C4-2B (cell line): ENCODE data around the gene KL.

Experiments
- H3K27ac ChIP-seq: fragments of 450-650 bp; 2 replicates; pipeline ENCODE4 v1.5.1; 2017
- ZFX ChIP-seq: fragments of 450-650 bp; IDR thresholded peaks from 2 replicates; pipeline ENCODE4 v1.6.1; 2017
- TF ChIP-seq, protein P1 (sequence below): fragments of 450-650 bp; conservative IDR thresholded peaks from 2 replicates; pipeline ENCODE4 v1.5.1; 2017; ENCODE audit warnings: mild to moderate bottlenecking

The KL gene

DNA sequence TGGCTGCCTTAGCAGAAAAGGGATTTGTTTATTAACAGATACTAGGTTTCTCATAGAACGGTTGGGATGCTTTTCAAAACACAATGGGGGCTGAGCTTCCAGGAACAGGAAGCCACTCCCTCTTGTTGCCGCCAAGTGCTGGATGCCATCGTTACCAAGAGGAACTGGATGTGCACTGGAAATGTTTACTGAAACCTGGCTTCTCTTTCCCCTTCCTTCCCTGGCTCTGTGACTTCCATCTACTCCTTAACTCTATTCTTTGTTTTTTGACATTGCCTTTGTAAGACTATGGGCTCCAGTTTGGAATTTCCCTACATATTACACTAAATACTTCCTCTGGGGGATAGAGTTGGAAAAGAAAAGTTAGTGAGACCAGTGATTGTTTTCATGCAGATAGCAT, 11.7 kb upstream of the KL start:
- no peak for TF ChIP-seq ZFX
- TF ChIP-seq, protein P1, sequence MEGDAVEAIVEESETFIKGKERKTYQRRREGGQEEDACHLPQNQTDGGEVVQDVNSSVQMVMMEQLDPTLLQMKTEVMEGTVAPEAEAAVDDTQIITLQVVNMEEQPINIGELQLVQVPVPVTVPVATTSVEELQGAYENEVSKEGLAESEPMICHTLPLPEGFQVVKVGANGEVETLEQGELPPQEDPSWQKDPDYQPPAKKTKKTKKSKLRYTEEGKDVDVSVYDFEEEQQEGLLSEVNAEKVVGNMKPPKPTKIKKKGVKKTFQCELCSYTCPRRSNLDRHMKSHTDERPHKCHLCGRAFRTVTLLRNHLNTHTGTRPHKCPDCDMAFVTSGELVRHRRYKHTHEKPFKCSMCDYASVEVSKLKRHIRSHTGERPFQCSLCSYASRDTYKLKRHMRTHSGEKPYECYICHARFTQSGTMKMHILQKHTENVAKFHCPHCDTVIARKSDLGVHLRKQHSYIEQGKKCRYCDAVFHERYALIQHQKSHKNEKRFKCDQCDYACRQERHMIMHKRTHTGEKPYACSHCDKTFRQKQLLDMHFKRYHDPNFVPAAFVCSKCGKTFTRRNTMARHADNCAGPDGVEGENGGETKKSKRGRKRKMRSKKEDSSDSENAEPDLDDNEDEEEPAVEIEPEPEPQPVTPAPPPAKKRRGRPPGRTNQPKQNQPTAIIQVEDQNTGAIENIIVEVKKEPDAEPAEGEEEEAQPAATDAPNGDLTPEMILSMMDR, result no peak
- no peak overlapping the region for H3K27ac ChIP-seq

DNA sequence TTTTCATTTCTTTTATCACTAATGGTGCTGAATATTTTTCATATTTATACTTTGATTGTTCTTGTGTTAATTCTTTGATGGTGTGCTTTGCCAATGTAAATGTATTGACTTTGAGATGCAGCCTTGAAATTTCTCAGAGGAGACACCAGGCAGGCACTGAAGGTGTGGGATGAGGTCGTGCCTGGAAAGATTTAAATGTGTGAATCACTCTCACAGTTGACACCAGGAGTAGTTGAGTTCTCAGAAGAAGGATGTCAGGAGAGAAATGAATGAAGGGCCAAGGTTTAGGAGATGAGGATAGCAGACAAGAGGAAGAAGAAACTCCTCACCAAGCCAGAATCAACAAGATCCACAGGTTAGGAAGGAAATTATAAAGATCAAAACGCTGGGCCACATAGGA, 10.1 kb upstream of the KL start:
- TF ChIP-seq ZFX, result no peak
- TF ChIP-seq, protein P1, result no peak
- no peak overlapping the region for H3K27ac ChIP-seq

DNA sequence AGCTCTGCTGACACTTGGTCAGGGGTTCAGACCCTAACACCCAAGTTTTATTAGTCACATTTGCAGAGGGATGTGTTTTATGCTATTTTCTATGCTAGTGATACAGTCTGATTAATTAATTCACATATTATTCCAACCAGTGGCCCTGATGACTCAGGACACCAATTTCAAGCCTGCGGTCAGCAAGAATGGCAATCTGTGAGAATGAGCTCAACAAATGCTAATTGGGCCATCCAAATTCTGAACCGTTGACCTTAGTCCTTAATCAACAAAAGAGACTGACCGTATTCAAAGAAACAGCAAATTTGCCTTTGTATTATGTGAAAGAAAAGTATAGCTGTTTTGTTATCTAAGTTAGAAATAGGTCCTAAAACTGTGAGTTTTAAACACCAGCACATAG, 9.6 kb upstream of the KL start:
- TF ChIP-seq ZFX, result no peak
- TF ChIP-seq, protein P1, result no peak
- no peak overlapping the region for H3K27ac ChIP-seq

DNA sequence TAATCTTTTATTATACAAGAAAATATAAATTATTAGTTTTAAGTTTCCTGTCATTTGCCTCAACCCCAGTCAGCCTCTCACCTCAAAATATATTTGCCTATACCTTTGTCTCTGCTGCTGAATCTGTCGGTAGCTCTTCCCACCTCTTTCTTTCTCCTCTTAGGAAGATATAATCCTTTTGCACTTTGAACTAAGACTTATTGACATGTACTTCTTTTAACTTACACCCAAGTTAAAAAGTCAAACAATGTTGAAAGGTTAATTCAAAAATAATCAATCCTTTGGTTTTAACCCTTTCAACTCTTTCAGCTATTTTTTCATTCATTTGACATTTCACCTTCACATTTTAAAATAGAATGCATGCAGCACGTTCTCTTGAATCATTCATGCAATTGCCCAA, 9.0 kb upstream of the KL start:
- H3K27ac ChIP-seq, result no peak overlapping the region
- TF ChIP-seq, protein P1, result no peak
- no peak for TF ChIP-seq ZFX

DNA sequence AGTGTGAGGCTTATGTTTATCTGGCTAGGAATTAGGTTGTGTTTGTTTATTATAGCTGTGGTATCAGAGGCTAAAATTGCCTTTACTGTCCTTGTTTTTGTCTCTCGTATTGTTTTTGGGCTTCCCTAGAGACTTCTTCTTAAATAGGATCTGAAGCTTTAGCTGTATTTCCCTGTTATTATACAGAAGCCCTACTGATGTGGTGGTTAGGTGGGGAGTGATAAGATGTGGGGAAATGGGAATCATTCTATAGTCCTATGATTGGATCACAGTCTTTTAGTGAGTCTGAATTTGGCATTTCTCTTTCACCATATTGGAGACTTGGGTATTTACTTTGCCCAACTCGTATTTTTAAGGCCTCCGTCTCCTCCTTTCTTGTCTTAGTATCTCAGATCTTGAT, 8.3 kb upstream of the KL start:
- no peak for TF ChIP-seq ZFX
- TF ChIP-seq, protein P1, result no peak
- H3K27ac ChIP-seq, result no peak overlapping the region

DNA sequence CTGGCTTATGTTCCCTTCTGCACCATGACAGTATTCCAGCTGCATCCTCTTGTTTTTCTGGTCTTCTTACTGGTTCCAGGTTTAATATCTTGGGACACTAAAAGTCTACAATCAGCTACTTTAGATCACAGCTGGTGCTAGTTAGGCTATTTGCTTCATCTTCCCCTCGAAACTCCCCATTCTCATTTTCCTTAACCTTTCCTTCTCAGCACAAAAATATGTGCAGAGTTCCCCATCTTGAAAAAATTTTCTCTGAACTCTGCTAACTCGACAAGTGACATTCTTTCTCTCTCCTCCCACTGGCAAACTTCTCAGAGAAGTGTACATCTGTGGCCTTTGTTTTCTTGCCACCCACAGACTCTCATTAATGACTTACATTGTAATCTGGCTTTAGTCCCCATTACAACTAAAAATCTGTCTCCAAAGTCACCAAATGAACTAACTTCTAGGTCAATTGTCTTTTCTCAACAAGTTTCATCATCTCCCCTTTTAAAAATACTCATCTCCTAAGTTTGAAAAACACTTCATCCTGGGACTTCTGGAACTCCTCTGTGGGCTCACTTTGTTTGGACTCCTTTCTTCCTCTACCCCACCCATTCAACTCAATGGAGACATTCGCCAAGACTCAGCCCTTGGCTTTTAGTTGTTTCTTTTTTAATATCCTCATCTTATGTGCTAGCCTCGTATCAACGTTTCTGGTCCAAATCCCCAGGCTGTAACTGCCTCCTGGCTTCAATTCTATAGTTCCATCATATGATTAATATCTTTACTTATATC, 7.1 kb upstream of the KL start:
- H3K27ac ChIP-seq, result no peak overlapping the region
- TF ChIP-seq, protein P1, result no peak
- no peak for TF ChIP-seq ZFX

DNA sequence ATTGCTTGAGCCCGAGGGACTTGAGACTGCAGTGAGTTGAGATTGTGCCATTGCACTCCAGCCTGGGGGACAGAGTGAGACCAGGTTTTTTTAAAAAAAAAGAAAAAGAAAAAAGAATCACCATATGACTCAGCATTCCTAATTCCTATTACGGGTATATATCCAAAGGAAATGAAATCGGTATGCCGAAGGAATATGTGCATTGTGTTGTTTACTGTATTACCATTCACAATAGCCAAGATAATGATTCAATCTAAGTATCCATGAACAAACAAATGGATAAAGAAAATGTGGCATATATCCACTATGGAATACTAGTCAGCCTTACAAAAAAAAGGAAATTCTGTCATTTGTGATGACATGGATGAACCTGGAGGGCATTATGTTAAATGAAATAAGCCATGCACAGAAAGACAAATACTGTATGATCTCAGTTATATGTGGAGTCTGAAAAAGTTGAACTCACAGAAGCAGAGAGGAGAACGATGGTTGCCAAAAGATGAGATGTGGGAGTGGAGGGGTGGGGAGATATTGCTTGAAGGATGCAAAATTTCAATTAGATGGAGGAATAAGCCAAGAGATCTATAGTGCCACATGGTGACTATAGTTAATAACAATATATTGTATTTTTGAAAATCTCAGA, 4.3 kb upstream of the KL start:
- TF ChIP-seq, protein P1, result no peak
- TF ChIP-seq ZFX, result no peak
- H3K27ac ChIP-seq, result no peak overlapping the region
